Measurements from ENCODE around the gene CLIC1. TPM values are rescaled to one million over a fixed set of nuclear protein-coding genes. Genes with fewer than 3 reads are reported as not detected.

CLIC1 gene
- total RNA-seq, 1 experiment from 2014 or later = 376 TPM

DNA sequence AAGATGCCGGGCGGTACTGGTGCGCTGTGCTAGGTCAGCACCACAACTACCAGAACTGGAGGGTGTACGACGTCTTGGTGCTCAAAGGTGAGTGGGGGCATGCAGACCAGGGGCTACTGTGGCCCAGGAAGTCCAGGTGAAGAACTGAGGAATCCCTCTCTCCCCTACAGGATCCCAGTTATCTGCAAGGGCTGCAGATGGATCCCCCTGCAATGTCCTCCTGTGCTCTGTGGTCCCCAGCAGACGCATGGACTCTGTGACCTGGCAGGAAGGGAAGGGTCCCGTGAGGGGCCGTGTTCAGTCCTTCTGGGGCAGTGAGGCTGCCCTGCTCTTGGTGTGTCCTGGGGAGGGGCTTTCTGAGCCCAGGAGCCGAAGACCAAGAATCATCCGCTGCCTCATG, 28.6 kb downstream of the CLIC1 start:
- DNase-seq (ENCODE audit: extremely low read depth, low read depth) = no peak

DNA sequence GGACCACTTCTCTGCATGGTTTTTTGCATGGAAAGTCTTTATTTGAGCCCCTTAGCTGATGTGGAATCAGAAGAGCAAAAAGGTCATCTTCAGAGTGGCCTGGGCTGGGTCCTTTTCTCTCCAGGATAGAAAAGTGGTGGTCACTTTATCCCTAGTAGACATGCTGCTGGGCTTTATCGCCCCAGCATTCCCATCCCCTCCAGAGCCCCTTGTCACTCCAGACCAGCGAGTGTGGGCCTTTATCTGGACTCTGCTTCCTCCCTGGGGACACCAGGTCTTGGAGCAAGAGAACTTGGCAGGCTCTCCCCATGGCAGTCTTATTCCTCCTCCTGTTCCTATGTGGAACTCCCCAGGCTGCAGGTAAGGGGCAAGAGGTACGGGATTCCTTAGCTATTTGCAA, 29.7 kb downstream of the CLIC1 start, which contains the start of gene LY6G6F:
Gene LY6G6F (plus strand): TSS at position 268 of the 400 bp plus-strand sequence. CDS start 41 bp downstream, at position 309.
- DNase-seq (ENCODE audit: extremely low read depth, low read depth) = no peak

DNA sequence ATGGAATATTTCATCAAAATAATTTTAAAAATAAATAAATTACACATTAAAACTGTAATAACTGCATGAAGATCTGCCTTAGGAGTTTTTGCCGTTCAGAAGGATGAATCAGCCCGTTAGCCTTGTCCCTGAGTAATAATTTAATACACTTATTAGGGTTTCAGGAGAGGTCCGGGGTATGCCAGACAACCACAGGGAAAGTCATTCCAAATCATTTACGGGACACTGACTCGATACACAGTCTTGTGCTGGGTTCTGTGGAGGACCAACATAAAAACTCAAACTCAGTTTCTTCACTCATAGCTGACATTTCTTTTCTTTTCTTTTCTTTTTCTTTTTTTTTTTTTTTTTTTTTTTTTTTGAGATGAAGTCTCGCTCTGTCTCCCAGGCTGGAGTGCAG, 30.4 kb downstream of the CLIC1 start:
- DNase-seq (ENCODE audit: extremely low read depth, low read depth) = no peak

DNA sequence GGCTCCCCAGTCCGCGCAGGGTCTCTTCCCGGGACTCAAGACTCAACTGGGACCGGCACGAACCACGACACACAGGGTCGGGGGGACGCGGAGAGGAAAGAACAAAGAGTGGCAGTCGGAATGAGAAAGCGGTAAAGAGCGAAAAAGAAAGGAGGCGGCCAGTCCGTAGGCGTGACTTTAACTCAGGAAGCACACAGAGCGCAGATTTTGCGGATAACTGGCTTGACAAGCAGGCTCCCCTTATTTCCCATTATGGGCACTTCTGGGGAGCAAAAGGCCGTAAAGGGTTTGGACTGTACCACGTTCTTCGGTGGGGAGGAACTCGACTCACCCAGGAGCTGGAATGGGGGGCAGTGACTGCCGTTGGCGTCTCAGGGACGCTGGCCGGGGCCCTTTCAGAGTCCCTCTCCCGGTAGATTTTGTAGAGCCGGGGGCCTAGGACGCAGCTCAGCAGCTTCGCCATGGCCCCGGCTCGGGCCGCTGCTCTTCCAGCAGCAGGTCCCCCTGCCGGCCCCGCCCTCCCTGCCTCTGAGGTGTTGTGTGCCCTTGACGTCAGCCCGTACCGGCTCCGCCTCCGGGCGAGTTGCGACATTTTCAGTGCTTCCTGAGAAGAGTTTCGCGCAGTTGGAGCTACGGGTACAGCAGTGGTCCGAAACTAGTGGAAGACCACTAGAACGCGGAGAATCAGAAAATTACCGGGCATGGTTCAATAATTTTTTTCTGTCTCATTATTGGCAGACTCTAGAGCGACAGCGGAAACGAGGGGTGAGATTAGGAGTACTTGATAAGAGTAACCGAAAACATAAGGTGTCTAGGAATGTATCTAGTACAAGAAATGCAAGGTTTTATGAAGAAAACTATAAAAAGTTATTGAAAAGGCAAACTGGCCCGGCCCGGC, 33.3 kb downstream of the CLIC1 start, which contains the start of gene ABHD16A:
Gene ABHD16A (minus strand): TSS at position 506 of the 898 bp plus-strand sequence. CDS start 43 bp downstream, at position 463.
- peak; percentile 95 for DNase-seq (ENCODE audit: extremely low read depth, low read depth)

DNA sequence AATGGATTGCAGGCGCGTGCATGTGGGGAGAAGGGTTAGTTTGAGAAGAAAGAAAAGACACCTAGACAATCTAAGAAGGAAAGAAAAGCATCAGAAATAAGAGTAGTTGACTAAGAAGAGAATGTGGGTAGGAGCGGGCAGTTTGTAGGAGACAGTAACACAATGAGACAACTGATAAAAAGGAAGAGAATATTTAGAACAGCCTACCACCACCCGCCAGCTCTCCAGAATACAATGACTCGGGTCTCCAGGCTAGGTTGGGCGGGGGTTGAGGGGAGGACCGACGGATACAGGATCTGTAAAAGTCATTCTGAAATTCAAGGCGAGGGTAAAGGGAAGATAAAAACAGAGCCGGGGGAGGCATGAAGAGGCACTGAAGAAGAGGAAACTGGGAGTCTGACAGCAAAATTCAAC, 33.9 kb downstream of the CLIC1 start:
- no peak for DNase-seq (ENCODE audit: extremely low read depth, low read depth)

DNA sequence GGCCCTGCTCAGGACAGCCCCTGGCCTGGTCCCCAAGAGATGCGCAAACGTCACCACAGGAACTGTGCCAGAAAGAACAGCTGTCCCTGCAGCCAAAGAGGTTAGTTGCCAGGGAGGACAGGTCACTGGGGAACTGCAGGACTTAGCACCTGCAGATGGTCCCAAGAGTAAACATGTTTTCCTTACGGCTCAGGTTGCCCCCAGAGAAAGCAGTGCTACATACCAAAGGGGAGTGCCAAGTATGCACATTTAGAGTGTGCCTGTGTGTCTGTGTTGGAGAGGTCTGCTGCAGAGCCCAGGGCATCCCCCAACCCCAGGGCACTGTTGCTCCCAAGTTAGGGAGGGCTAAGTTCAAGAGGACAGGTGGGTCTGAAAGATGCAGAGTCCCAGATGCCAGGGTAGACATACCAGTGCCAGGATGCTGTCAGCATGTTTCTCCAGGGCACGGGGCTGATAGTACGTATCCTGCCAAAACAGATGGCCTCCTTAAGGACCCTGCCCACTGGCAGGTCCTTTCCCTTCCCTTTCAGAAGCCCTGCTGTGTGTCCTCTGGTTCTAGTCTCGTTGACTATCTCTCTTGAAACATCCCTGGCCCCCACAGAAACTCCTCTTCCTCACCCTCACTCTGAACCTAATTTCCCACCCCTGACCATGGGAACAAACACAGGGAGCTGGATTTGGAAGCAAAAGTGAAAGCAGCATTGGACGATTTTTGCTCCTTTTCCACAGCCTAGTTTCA, 34.5 kb downstream of the CLIC1 start:
- no peak for DNase-seq (ENCODE audit: extremely low read depth, low read depth)

DNA sequence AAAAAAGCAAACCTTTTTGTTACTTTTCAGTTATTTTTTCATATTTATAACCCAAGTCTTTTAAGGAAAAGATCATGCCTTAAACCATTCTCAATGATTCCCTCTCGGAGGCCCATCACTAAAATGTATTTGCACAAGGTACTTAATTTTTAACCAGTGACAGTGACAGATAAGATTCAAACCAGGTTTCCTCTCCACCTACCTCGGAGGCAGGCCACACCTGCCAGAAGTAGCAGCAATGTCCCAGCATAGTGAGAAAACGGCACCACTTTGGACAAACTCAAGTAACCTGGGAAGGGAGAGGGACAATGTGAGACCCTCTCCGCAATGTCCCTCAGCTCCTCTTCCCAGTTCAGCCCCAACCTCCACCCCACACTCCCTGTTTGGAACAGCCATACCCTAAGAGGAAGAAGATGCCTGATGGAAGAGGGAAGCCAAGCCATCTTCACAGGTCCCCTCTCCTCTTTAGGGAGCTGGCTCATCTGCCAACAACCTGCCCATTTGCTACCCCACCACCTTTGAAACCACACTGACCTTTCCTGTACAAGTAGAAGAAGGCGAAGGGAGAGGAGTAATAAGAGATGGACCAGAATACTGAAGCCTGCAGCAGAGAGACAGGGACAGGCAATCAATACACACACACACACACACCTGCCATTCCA, 35.5 kb downstream of the CLIC1 start:
- no peak for DNase-seq (ENCODE audit: extremely low read depth, low read depth)

DNA sequence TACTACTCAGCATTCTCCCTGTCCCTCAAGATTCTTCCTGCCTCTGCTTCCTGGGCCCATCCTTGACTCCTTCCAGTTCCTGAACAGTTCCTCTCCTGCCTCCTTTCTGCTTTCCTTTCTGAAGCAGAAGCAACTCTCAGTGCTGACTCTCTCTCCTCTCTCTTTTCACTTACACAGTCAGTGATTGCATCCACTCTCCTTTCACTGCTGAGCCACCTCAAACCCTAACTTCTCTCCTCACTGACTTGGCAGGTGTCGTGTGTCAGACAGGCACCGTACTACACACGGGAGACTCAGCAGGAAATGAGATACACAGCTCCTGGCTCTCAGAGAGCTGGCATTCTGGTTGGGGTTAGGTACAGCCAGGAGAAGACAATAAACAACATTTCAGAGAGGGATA, 38.8 kb downstream of the CLIC1 start:
- DNase-seq (ENCODE audit: extremely low read depth, low read depth) = no peak

DNA sequence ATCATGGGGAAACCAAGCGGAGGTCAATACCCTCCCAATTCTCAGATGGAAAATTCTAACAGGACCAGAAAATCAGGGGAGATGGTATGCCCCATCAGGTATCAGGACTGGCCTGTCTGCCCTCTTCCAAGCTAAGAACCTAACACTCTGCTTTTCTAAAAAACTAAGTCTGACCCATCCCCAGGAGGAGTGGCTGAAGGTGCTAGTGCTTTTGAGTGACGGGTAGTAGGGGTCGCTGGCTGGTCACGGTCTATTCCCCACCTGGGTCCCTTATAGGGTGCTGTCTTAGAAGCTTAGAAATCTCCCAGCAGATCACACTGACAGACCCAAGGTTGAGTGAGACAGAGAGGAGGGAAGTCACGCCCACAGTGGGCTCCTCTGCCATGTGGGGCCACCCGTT, 42.8 kb downstream of the CLIC1 start:
- DNase-seq (ENCODE audit: extremely low read depth, low read depth) = no peak

DNA sequence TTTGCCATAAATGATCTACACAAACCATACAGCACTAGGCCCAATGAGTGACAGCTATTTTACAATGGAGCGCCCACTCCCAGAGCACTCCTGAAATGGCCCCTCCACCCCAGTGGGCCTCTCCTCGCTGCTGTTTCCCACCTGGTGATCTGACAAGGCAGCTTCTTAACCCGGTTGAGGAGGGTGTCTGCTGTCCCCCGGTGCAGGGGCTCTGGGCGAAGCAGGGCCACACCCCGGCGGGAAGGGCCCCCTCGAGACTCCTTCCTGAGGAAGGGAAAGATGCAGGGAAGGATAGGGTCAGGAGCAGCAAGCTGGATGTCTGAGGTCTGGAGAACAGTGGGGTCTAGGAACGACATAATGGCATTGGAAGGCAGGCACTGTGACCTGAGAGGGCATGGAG, 43.4 kb downstream of the CLIC1 start:
- no peak for DNase-seq (ENCODE audit: extremely low read depth, low read depth)

DNA sequence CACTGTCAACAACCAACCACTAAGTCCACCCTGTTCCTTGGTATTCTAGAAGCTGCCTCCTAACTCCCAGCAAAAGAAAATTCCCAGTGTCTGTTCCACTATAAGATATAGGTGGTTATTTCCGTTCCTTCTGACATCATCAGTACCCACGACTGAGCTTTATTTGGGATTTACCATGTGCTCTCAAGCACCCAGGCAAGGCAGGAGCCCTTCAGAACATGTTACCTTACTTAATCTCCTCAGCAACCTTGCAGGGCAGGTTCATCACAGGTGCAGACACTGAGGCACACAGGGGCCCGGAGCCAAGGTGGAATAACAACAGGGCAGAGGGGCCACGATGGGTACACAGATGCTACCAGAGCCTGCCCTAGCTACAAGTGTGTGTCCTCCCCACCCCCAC, 44.0 kb downstream of the CLIC1 start:
- DNase-seq (ENCODE audit: extremely low read depth, low read depth) = no peak

DNA sequence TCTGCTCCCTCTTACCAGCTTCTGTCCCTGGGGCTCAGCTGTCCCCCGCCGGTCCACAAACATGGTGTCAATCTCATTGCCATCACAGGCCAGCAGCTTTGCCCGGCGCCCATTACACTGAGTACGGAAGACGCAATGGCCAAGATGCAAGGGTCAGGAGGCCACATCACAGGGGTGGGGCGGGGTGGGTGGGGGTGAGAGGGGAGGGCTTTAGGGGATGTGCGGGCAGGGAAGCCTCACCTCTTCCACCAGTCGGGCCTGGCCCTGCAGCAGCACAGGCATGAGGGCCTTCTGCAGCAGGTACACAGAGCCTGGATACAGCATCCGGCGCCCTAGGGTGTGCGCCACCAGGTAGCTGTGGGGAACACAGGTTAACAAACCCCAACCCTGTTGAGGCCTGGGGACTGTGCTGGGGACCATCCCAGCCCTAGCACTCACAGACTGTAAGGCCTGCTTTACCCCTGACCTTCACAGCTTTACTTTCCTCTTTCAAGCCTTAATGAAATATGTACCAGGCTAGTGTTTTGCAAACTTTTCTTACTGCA, 44.7 kb downstream of the CLIC1 start:
- no peak for DNase-seq (ENCODE audit: extremely low read depth, low read depth)

DNA sequence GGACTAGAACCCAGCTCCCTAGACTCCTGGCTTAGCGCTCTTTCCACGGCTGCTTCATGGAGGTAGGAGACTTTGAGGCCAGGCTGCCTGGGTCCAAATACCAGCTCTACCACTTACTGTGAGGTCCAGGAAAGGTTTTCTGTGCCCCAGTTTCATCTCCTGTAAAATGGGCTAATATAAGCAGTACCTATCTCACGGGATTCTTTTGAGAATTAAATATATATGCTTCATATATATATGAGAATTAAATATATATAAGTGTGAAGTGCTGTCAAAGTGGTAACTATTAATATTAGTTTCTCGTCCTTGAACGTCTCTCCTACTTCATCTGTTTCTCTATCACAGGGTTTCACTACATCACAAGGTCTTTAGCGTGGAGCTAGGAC, 45.3 kb downstream of the CLIC1 start:
- DNase-seq (ENCODE audit: extremely low read depth, low read depth) = no peak

DNA sequence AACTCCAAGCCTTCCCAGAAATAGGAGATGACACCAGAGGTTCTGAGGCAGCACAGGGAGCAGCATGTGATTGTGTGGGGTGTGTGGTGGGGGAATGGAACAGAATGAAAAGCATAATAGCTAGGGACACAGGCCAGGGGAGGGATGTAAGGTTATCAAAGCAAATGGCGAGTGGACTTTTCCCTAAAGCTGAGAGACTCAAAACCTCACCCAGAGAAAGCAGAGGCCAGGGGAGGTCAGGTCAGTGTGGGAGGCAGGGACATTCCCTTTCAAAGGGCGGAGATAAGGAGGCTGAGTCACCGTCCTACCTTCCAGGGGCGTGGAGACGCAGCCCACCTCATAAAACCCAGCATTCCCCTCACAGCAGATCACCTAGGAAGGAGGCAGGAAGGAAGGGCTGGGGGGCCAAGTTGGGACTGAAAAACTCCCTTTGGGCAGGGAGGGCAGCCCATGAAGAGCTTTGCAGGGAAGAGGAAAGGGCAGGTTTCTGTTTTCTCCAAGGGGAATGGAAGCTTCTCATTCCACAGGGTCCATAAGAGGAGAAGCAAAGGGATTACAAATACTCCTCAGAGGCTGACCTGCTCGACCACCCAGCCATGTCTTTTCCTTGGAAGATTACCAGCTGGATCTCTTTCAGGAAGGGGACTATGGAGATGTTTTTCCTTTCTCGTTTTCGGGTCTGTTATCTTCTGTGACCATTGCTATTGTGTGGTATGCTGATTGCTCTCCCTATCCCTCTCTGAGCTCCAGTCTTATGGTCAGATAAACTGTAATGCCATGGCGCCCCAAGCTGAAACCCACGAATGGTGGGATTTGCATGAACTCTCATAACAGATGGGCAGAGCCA, 45.9 kb downstream of the CLIC1 start:
- no peak for DNase-seq (ENCODE audit: extremely low read depth, low read depth)

DNA sequence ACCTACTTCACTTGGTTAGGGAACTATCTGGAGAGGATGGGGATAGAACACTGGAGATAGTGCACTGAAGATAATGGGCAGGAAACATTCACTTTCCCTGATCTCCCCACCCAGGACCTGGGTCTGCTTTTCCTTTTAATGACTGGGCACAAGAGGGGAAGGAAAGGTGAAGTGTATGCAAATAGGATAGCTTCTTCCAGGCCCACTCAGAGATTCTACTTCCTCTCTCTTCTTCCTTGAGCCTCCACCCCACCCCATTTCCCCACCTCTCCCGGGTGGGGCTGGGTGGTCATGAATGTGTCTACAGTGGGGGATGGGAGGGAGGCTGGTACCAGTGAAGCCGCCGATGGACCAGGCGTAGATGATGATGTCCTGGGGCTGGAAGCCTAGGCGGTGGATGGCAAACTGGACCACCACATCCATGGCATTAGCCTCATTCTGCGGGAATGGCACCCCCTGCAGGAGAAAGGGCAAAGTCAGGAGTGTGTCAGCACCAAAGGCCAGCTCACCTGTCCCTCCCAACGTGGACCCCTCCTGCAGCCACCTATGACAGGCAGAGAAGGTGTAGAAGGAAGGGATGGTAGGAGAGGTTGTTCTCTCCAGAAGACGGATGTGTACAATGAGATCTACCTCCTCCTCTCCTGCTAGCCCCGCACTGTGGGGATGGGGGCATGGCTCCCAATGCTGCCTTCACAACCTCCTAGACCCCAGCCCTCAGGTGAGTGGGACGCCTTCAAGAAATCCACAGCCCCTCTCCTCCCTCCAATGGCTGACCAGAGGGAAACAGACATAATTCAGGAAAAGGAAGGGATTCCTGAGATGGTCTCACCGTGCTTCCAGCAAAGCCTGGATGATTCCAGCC, 46.9 kb downstream of the CLIC1 start:
- DNase-seq (ENCODE audit: extremely low read depth, low read depth) = no peak

DNA sequence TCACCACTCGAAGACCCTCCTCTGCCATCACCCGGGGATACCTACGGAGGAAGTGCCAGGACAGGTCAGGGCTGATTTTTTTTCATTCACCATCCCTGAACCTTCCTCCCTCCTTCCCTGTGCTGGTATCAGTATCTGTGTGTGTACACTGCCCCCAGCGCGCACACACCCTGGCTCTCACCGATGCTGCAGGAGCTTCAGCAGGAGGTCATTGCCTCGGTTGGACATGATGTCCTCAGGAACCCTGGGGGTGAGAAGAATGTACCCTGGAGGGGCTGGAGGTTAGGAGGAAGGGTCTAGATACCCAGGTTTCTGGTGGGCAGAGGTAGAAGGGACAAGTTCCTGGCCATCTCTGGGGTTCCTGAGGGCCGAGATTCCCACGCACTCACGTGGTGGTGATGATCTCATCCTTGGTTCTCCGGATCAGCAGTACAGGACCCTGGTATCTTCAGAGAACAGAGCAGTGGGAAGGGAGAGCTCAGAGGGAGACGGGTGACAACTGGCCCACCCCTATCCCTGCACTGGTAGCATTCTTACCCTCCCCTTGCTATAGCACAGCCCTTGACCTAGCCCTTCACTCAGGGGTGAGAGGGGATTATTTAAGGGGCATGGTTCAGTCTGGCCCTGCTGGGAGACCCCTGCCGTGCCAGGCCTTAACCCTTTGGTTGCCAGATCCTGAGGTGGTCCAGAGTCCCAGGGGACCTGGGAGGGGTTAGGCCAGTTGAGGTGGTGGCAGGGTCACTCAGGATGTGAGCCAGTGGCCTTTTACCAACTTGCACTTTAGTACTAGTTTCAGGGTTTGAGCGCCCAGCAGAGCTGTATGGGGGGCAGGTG, 48.3 kb downstream of the CLIC1 start:
- no peak for DNase-seq (ENCODE audit: extremely low read depth, low read depth)

DNA sequence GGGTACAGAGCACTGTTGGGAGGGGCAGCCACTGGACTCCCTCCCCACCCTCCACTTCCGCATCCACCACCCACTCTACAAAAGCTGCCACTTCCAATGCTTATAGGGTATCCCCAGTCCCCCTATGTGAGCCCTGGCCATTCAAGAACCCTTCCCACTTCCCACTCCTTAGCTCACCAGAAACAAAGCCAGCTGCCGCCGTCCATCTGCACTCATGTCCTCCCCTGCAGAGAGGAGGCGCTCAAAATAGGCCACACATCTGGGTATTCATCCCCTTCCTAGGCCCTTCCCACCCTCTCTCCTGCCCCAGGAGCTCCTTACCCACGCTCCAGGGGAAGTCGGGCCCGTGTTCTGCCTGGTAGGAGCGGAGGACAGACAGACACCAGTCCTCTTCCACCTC, 49.0 kb downstream of the CLIC1 start:
- no peak for DNase-seq (ENCODE audit: extremely low read depth, low read depth)

DNA sequence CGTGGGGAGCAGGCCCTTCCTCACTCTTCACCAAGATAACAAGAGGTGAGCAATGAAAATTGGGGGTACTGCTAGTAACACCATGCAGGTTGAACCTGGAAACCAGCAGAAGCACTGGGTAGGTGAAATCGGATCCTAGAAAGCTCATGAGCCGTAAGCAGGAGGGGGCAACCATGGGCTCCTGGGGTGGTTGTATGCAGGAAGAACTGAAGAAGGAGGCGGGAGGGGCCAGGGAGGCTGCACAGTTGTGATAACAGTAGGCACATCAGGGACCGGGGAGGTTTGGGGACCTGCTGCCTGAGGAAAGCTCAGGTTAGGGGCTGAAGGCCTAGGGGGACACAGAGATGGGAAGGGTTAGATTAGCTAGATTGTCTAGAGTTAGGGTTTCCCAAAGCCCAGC, 49.8 kb downstream of the CLIC1 start:
- no peak for DNase-seq (ENCODE audit: extremely low read depth, low read depth)
